HG03460 (cell line): ENCODE measurements around the gene SNRNP48.

Experiments used
- ATAC-seq: cut with Tn5 transposase; IDR thresholded peaks from one replicate; pipeline ENCODE4 v1.9.1; 2021; ENCODE audit not compliant: unreplicated experiment

SNRNP48 gene

GRCh38 chr6:7558781-7559180, 31.2 kb upstream of the SNRNP48 start:
- ATAC-seq = no peak

DNA sequence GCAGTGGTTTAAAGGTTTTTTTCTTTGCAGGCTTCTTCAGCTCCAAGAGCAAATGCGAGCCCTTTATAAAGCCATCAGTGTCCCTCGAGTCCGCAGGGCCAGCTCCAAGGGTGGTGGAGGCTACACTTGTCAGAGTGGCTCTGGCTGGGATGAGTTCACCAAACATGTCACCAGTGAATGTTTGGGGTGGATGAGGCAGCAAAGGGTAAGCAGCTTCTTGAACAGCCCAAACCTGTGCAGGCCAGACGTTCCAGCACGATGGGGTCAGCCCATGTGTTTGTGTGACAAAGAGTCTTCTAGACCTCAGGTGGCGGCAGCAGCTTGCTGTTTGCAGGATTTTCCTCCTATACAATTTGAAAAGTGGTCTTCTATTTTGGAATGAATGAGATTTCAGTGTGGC, 30.8 kb upstream of the SNRNP48 start:
- ATAC-seq = no peak

- ATAC-seq = no peak
Measured at GRCh38 chr6:7559651-7560385, 30.2 kb upstream of the SNRNP48 start.

DNA sequence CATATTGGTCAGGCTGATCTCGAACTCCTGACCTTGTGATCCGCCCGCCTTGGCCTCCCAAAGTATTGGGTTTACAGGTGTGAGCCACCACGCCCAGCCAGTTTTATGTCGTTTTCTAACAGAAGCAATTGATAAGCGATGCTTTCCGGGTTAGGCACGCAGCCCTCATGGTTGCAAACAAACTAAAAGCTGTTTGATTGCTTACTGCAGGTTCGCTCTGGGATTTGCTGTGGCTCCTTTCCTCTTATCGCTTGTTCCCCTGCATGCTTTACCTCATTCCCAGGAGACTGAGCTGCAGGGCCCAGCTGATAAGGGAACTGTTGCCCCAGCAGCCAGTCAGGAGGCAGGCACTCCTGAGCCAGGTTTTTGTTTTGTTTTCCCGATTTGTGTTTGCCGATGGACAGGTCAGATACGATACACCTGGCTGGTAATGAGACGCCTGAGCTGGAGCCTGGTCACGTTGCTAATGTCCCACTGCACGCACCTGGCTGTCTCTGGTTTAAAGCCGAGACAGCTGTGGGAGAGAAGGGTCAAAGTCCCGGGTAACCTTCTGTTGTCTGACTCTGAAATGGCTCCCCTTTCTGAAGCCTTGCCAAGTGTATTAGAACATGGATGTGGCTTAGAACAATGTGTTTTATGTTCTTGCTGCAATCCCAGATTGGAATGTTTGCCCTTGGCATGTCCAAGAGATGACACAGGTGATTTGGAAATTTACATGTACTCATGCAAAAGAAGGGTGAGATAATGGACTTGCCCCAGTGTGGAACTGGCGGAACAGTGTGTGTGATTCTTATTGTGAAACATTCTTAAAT, 28.6 kb upstream of the SNRNP48 start:
- ATAC-seq = no peak

- no peak for ATAC-seq
Measured at GRCh38 chr6:7562769-7563168, 27.2 kb upstream of the SNRNP48 start.

DNA sequence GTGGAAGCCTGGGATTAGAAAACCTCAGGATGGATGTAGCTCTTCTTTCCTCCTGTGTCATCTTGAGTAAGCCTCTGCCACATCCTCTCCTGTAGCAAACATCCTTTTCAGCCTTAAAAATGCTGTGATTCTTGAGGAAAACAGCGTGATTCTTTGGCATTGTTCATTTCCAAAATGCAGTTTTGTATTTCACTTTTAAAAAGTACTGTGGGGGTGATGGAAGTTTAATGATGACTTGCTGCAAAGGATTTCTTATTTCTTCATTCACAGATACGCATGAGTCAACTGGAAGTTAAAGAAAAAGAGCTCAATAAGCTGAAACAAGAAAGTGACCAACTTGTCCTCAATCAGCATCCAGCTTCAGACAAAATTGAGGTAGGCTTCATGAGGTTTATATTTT, 23.9 kb upstream of the SNRNP48 start:
- ATAC-seq = no peak

DNA sequence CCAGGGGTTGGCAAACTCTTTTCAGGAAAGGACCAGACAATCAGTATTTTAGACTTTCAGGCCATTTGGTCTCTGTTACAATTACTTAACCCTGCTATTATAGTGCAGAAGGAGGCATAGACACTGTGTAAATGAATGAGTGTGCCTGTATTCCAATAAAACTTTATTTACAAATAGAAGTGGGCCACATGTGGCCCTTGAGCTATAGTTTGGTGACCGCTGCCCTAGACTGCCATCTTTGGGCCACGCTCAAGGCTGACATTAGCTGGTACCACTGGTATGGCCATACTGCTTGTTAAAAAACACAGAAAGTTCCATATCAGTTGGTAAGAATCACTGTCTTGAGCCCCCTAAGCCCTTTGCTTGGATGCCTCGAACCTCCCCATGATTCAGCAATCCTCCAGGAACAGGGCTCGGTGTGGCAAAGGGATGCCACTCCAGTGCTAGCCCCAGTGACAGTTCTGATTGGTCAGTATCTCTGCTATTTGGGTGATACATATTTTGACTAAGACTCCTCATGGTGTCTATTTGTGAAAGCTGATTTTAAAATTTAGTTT, 23.3 kb upstream of the SNRNP48 start:
- no peak for ATAC-seq

- no peak for ATAC-seq
Measured at GRCh38 chr6:7568021-7568420, 22.0 kb upstream of the SNRNP48 start.

DNA sequence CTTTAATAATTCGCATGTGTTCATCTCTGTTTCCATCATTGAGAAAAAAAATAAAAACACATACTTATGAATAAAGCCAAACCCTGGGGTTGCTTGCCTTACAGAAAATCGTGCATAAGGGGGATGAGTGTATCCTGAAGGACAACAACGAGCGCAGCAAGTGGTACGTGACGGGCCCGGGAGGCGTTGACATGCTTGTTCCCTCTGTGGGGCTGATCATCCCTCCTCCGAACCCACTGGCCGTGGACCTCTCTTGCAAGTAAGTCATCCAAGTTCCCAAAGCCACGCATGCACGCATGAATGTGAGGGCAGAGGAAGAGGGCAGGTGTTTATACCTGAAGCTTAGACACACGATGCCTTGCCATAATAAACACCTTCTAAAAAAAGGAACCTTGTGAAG, 20.9 kb upstream of the SNRNP48 start:
- ATAC-seq = no peak

GRCh38 chr6:7572213-7572943, 17.6 kb upstream of the SNRNP48 start:
- no peak for ATAC-seq

DNA sequence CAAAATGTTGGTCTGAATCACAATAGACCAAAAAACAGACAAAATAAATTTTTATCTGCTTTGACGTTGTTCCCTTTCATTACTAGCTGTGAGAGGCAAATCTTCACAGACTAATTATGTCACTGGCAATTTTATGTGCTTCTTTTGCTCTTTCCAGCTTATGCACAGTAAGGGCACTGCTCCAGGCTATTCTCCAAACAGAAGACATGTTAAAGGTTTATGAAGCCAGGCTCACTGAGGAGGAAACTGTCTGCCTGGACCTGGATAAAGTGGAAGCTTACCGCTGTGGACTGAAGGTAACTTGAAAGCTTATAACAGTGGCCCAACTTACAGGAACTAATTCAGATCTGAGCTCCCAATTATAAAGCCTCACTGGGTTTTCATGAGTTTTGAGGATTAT, 15.5 kb upstream of the SNRNP48 start:
- ATAC-seq = no peak

DNA sequence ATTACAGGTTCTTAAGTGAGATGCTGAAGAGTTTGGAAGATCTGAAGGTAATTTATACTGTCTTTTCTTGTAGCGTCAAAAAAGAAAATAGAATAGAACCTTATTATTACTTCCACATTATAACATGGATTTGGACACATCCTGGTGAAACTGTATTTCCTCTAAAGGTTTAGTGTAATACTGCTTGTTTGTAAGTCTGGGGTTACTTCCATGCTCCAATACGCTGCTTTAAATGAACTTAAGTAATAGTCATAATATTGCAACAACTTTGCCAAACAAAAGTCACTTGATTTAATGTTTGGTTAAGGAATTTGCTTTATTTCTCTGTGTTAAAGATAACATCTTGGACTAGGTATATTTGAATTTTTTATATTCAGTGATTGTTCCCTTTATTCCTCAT, 11.5 kb upstream of the SNRNP48 start:
- ATAC-seq = no peak

DNA sequence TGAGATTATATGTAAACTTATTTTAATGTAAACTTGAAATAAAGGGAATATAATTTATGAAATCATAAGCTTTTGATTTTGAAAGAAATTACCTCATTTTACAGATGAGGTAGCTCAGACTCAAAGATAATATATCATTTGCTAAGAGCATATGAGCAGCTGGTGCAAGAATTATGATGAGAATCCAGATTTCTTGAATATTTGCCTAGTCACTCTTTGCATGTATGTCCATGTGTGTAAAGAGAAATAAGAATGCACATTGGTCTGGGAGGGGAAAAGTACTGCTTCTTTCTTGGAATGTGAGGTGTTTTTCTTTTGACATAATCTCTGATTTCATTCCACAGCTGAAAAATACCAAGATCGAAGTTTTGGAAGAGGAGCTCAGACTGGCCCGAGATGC, 11.1 kb upstream of the SNRNP48 start:
- ATAC-seq = no peak

DNA sequence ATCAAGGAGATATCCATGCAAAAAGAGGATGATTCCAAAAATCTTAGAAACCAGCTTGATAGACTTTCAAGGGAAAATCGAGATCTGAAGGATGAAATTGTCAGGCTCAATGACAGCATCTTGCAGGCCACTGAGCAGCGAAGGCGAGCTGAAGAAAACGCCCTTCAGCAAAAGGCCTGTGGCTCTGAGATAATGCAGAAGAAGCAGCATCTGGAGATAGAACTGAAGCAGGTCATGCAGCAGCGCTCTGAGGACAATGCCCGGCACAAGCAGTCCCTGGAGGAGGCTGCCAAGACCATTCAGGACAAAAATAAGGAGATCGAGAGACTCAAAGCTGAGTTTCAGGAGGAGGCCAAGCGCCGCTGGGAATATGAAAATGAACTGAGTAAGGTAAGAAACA, 10.1 kb upstream of the SNRNP48 start:
- no peak for ATAC-seq

GRCh38 chr6:7580537-7580926, 9.5 kb upstream of the SNRNP48 start:
- ATAC-seq = no peak

DNA sequence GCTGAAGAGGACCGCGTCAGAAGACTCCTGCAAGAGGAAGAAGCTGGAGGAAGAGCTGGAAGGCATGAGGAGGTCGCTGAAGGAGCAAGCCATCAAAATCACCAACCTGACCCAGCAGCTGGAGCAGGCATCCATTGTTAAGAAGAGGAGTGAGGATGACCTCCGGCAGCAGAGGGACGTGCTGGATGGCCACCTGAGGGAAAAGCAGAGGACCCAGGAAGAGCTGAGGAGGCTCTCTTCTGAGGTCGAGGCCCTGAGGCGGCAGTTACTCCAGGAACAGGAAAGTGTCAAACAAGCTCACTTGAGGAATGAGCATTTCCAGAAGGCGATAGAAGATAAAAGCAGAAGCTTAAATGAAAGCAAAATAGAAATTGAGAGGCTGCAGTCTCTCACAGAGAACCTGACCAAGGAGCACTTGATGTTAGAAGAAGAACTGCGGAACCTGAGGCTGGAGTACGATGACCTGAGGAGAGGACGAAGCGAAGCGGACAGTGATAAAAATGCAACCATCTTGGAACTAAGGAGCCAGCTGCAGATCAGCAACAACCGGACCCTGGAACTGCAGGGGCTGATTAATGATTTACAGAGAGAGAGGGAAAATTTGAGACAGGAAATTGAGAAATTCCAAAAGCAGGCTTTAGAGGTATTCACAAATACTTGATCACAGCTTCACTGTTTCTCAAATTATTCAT, 8.9 kb upstream of the SNRNP48 start:
- ATAC-seq = no peak

- ATAC-seq = no peak
Measured at GRCh38 chr6:7585287-7585930, 4.6 kb upstream of the SNRNP48 start.

GRCh38 chr6:7587631-7588100, 2.3 kb upstream of the SNRNP48 start:
- no peak for ATAC-seq

- ATAC-seq = no peak
Measured at GRCh38 chr6:7588506-7588905, 1.5 kb upstream of the SNRNP48 start.

DNA sequence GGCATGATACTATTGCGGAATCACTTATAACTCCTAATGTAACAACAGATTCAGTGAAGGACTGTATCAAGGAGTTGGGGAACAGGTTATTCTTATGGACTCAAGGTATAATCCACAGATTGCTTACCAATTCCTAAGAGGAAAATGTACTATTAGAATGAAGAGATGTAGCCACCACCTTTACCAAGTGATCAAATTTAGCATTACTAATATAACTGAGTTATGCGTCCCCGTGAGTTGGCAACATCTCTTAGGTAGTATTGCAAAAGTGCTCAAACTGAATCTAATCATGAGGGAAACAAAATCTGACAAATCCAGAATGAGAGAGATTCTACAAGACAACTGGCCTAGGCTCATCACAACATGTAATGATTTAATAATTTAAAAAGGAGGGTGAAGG, 777 bp upstream of the SNRNP48 start:
- no peak for ATAC-seq
